ENCODE measurements around the gene SET.

Gene SET

GRCh38 chr9:128729302-128729701 lies 40.3 kb downstream of the SET start:
- no peak for DNase-seq (ENCODE audit: low read depth in 2 of 2)

DNA sequence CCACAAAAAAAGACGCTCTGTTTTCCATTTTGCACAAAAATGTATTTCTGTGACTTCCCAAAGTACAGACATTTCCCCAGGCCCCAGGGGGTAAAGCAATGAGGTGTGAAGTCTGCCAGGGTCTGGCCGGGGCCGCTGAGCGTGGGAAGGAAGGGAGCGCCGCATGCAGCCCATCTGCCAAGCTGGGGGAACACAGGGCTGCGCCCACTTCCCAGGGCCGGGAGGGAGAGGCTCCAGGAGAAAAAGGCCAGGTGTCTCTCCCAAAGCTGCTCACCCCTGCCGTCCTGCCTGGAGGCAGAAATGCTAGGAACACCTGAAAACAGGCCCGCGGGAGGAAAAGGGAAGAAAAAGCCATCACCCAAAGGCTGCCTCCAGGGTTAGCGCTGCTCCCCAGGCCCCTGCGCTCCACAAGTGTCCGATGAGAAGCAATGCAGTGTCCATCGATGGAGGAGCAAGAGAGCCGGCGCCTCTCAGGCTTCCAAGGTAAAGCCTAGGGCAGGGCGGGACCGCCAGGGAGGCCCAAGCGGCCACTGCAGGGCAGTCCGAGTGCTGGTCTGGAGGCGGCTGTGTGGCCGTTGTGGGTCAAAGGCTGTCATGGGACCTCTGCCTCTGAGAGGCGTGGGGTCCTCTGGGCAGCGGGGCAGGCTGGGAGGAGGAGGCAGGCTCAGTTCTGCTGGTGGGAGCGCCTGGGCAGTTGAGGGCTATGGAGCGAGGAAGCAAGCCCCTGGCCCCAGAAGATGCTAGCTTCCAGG lies 40.9 kb downstream of the SET start:
- DNase-seq (ENCODE audit: low read depth in 2 of 2), result no peak

DNA sequence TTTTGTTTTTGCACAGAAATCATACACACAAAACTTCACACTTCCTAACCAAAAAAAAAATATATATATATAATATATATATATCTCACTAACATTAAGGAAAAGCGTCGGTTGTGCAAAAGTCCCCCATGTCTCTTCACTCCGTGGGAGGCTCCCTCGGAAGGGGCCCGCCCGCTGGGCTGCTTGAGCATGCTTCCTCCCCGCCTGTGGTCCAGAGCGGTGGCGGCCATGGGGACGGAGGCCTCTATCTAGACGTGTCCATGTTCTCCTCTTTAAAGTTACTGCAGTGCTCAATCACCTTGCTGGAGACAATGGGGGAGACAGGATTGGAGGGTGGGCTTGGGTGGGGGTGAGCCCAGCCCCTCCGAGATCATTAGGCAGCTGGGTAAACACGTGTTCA lies 42.1 kb downstream of the SET start:
- DNase-seq (ENCODE audit: low read depth in 2 of 2), result no peak

DNA sequence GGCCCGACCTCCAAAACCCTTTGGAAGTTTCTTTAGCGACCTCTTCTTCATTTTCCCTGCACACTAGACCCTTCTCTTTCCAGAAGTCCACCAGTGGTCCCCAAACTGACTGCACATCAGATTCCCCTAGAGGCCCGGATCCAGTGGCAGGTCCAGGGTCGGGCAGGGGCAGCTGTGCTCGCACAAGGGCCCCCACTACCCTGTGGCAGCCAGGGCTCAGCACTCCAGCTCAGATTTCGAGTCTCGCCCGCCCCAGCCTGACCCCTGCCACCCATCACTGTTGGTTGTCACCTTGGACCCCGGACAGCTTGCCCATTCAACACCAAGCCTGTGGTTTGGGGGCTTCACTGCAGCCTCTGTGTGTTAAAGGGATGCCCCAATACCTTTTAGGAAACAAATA lies 42.7 kb downstream of the SET start:
- no peak for DNase-seq (ENCODE audit: low read depth in 2 of 2)

DNA sequence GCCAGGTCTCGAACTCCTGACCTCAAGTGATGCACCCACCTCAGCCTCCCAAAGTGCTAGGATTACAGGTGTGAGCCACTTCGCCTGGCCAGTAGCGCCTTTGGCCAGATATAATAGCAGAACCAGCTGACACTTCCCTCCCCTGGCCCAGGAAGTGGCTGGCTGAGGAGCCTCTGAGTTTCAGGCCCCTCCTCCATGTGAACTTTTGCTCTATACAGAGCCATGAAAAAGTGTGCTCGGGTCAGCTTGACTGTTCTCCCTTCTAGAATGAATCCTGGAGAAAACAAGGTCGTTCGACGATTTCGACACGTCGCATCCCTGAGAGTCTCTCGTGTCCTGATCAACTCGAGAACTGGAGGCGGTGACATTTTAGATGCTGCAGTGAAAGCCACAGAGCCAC lies 43.6 kb downstream of the SET start:
- no peak for DNase-seq (ENCODE audit: low read depth in 2 of 2)

DNA sequence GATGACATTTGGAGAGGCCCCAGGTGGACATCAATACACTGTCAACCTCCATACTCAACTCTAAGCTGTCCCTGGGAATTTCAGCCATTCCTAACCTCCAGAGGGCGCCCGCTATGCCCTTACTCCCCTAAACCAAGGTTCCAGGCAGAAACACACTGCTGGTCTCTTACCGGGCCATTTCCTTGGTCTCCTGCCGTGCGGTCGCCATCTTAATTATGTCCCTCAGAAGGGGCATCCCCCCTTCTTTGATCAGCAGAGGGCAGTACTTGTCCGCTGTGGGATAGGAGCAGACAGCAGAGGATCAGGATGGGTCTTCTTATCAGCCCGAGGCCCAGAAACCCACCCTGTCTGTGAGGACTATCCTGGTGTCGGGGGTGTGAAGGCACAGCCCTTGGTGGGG lies 44.2 kb downstream of the SET start:
- no peak for DNase-seq (ENCODE audit: low read depth in 2 of 2)

- no peak for DNase-seq (ENCODE audit: low read depth in 2 of 2)
Observed at GRCh38 chr9:128735373-128735772, 46.4 kb downstream of the SET start.

DNA sequence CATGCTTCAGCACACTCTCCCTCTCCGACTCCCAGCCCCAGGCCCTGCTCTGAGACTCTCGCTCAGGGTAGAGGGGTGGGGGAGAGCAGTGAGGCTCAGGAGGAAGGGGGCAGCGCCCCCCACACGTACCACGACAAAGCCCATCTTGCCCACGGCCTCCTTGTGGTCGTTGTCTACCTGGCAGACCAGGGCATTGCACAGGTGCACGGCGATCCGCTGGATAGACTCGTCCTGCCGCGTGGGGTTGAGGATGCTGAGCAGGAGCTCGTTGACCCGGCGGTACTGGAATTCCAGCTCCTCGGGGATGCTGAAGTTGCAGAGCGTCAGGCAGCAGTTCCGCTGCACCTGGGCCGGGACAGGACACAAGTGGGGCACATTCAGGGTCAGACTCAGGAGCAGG lies 53.4 kb downstream of the SET start:
- no peak for DNase-seq (ENCODE audit: low read depth in 2 of 2)

- no peak for DNase-seq (ENCODE audit: low read depth in 2 of 2)
Observed at GRCh38 chr9:128743421-128743820, 54.4 kb downstream of the SET start.
